K562 (cell line): ENCODE measurements around the gene SLC35G2. TPM values are rescaled to one million over a fixed set of nuclear protein-coding genes. Genes with fewer than 3 reads are reported as not detected.

ENCODE experiments used
- ATAC-seq: fragments of 200-7000 bp; cut with Tn5 transposase; 3 replicates; pipeline ENCODE4 v1.9.1; 2020; ENCODE audit warnings: moderate library complexity
- BruUV-seq: library from RNA; stranded (reverse); fragments of 400-500 nt; replicated peaks from 2 replicates; lab custom pipeline; 2021; lab: Mats Ljungman, UMichigan
- CTCF ChIA-PET: fragments of 300-600 bp; formaldehyde crosslinking; extraction: SDS; loops from one replicate; lab custom pipeline; 2021; ENCODE audit warnings: low intra/inter-chr PET ratio; lab: Yijun Ruan, JAX
- POLR2A ChIA-PET: fragments of 300-600, 350-650 bp; sonication (Branson Sonifier 250); formaldehyde crosslinking; extraction: SDS; loops from one replicate; lab custom pipeline; 2021; ENCODE audit warnings: antibody characterized with exemption, inconsistent platforms; lab: Yijun Ruan, JAX
- DNase-seq, 4 experiments: peaks; one replicate each; pipeline versions ENCODE4 v3.0.0 to v3.0.0-alpha.2; 2011 to 2018; ENCODE audit warnings: low spot score in 3 of 4, mixed read lengths in 3 of 4; ENCODE audit errors: extremely low read depth in 1 of 4
- FAIRE-seq: peaks from 2 replicates; lab custom pipeline; 2011; peaks lifted over from hg19 to GRCh38; lab: Jason Lieb, UNC
- H2AFZ ChIP-seq: 2 replicates; pipeline ENCODE4 v1.6.0; 2011; ENCODE audit warnings: low read depth, low read length, control low read depth, inconsistent platforms
- H3K27ac ChIP-seq: fragments of 200-600 bp; 3 replicates; pipeline ENCODE4 v1.8.0; 2011; ENCODE audit warnings: low read depth, mild to moderate bottlenecking, control low read depth, inconsistent platforms, low read length, moderate library complexity, mixed read lengths; ENCODE audit errors: extremely low read depth
- H3K27me3 ChIP-seq, 2 experiments: fragments of 300-600 bp in 1 of 2; 2 replicates in 1 of 2; 3 replicates in 1 of 2; pipeline versions ENCODE4 v1.6.0 to v1.8.0; 2011; ENCODE audit warnings: inconsistent platforms in 2 of 2, low read length in 2 of 2, mild to moderate bottlenecking in 1 of 2, mixed read lengths in 1 of 2, moderate library complexity in 1 of 2; ENCODE audit not compliant: control insufficient read depth in 2 of 2, insufficient read depth in 2 of 2
- H3K36me3 ChIP-seq: fragments of 300-600 bp; 3 replicates; pipeline ENCODE4 v1.8.0; 2011; ENCODE audit warnings: mild to moderate bottlenecking, low read length, inconsistent platforms; ENCODE audit not compliant: control insufficient read depth, insufficient read depth
- H3K4me1 ChIP-seq, 2 experiments: fragments of 200-600 bp in 1 of 2; replicated peaks in 1 of 2; 2 replicates in 1 of 2; 3 replicates in 1 of 2; pipeline versions ENCODE4 v1.5.1 to v1.8.0; 2011; ENCODE audit warnings: inconsistent platforms in 2 of 2, low read length in 2 of 2, mild to moderate bottlenecking in 1 of 2, mixed read lengths in 1 of 2, moderate library complexity in 1 of 2; ENCODE audit not compliant: control insufficient read depth in 2 of 2, insufficient read depth in 2 of 2
- H3K4me2 ChIP-seq: 2 replicates; pipeline ENCODE4 v1.6.1; 2011; ENCODE audit warnings: low read length, control low read depth, inconsistent platforms, mixed read lengths; ENCODE audit not compliant: insufficient read depth
- H3K4me3 ChIP-seq: fragments of 200-600 bp; sonication (generic), shearing (Covaris generic); 2 replicates; pipeline ENCODE4 v1.5.1; 2016; ENCODE audit warnings: control low read depth, inconsistent platforms
- H3K79me2 ChIP-seq: fragments of 200-600 bp; 3 replicates; pipeline ENCODE4 v1.8.0; 2011; ENCODE audit warnings: low read length, inconsistent platforms; ENCODE audit not compliant: control insufficient read depth, insufficient read depth
- H3K9ac ChIP-seq, 2 experiments: 2 replicates each; pipeline versions ENCODE4 v1.6.0 to v1.6.1; 2011; ENCODE audit warnings: low read depth in 2 of 2, low read length in 2 of 2, control low read depth in 1 of 2, inconsistent platforms in 1 of 2, mild to moderate bottlenecking in 1 of 2, mixed read lengths in 1 of 2; ENCODE audit not compliant: insufficient read depth in 1 of 2
- H3K9me1 ChIP-seq: one replicate; pipeline ENCODE4 v1.6.0; 2011; ENCODE audit warnings: inconsistent platforms, mild to moderate bottlenecking, low read length, moderate library complexity; ENCODE audit not compliant: control insufficient read depth, insufficient read depth
- H3K9me3 ChIP-seq: replicated peaks from 2 replicates; pipeline ENCODE4 v1.5.1; 2011; ENCODE audit warnings: low read depth, low read length, inconsistent platforms; ENCODE audit not compliant: control insufficient read depth, insufficient read depth
- H4K20me1 ChIP-seq: replicated peaks from 2 replicates; pipeline ENCODE4 v1.6.1; 2011; ENCODE audit warnings: low read length, inconsistent platforms, mixed read lengths; ENCODE audit not compliant: control insufficient read depth, insufficient read depth
- ATF7 ChIP-seq: fragments of 450-650 bp; IDR thresholded peaks from 2 replicates; pipeline ENCODE4 v1.7.1; 2014; ENCODE audit warnings: mild to moderate bottlenecking, moderate library complexity
- CHD7 ChIP-seq: fragments of 200-600 bp; sonication (generic); IDR thresholded peaks from one replicate; pipeline ENCODE4 v1.6.1; 2012; ENCODE audit warnings: mild to moderate bottlenecking, low read depth, low read length, inconsistent platforms
- COPS2 ChIP-seq: fragments of 450-650 bp; conservative IDR thresholded peaks from 2 replicates; pipeline ENCODE4 v1.6.1; 2016; ENCODE audit warnings: mild to moderate bottlenecking, moderate library complexity
- ETV1 ChIP-seq: fragments of 450-650 bp; conservative IDR thresholded peaks from 2 replicates; pipeline ENCODE4 v1.6.1; 2016; ENCODE audit warnings: missing genetic modification characterization, control low read depth, low read depth, missing compliant biosample characterization
- HMG20B ChIP-seq: fragments of 250-450 bp; sonication (Bioruptor Pico); IDR thresholded peaks from 2 replicates; pipeline ENCODE4 v1.5.0; 2021; ENCODE audit warnings: mild to moderate bottlenecking
- POU5F1 ChIP-seq: fragments of 150-350 bp; IDR thresholded peaks from 2 replicates; pipeline ENCODE4 v1.6.1; 2014; ENCODE audit warnings: borderline replicate concordance, low read length, low read depth, mild to moderate bottlenecking; ENCODE audit not compliant: partially characterized antibody
- SIN3A ChIP-seq, 2 experiments: fragments of 150-350 bp in 1 of 2; IDR thresholded peaks; 2 replicates each; pipeline ENCODE4 v1.6.1; 2011 to 2016; ENCODE audit warnings: borderline replicate concordance in 2 of 2, low read depth in 2 of 2, low read length in 2 of 2, mild to moderate bottlenecking in 2 of 2, moderate library complexity in 2 of 2; ENCODE audit not compliant: control insufficient read depth in 1 of 2
- UBTF ChIP-seq, 2 experiments: IDR thresholded peaks; 2 replicates each; pipeline ENCODE4 v1.6.1; 2012; ENCODE audit warnings: improper control_type of control experiment in 2 of 2, low read depth in 2 of 2, low read length in 2 of 2, borderline replicate concordance in 1 of 2
- ZNF316 ChIP-seq: fragments of 450-650 bp; IDR thresholded peaks from 2 replicates; pipeline ENCODE4 v1.6.1; 2016
- WGBS: fragments of 100-300 bp; shearing (Covaris generic); methylation state at CpG from one replicate; pipeline ENCODE4 v1.1.6; 2016; ENCODE audit warnings: low coverage, mixed read lengths; ENCODE audit not compliant: insufficient coverage; ENCODE audit errors: missing lambda C conversion rate; 5-methylcytosine and 5-hydroxymethylcytosine counted together
- in situ Hi-C: fragments of 300-500 bp; cut with MboI; formaldehyde crosslinking; loops from 4 replicates; pipeline ENCODE4 v1.15.0; 2018; ENCODE audit warnings: inconsistent platforms, mixed read lengths
- intact Hi-C: fragments of 100-400 bp; cut with micrococcal nuclease; formaldehyde crosslinking; loops from 2 replicates; pipeline ENCODE4 v1.14.2; 2022
- polyA plus RNA-seq, 8 experiments: library from polyadenylated mRNA; depleted of rRNA in 4 of 8; stranded (reverse) in 5 of 8; unstranded in 3 of 8; fragments of >200 nt; fragmentation: Nextera tagmentation in 2 of 8; fragmentation: Illumina TruSeq in 1 of 8; extraction: Ambion mirVana in 2 of 8; extraction: Trizol in 1 of 8; gene quantifications; 2 replicates each; pipeline versions ENCODE4 v1.2.1 to v1.2.3, GENCODE V29; 2011 to 2014; ENCODE audit warnings: inconsistent platforms in 1 of 8, missing spikeins in 1 of 8
- total RNA-seq, 7 experiments: library from RNA; depleted of rRNA in 6 of 7; stranded (reverse); fragments of >200 nt in 6 of 7; fragmentation: Illumina TruSeq in 2 of 7; extraction: Trizol in 2 of 7; gene quantifications; 2 replicates each; pipeline versions ENCODE4 v1.2.1 to v1.2.3, GENCODE V29; 2011 to 2021; ENCODE audit warnings: low replicate concordance in 1 of 7

SLC35G2 gene
- total and polyA plus RNA-seq, 9 of the 15 experiments (the other 6 are each of a cell fraction or from before 2014, with no cell fraction given): 2.6 to 5.9 (median 3.2) TPM

- no peak overlapping the region for H3K9ac ChIP-seq
- H3K36me3 ChIP-seq: no peaks in the 10 kb centered on the region
- 8% methylated on average over 1 of the region's 1 CpG for WGBS
- ATAC-seq: no peak
- no peak overlapping the region for H3K27ac ChIP-seq
- H3K9me1 ChIP-seq: no peaks in the 10 kb centered on the region
- peaks cover 0 to 7% of the 10 kb centered on the region in 2 experiments; a peak in 1 of 5 replicates for H3K4me1 ChIP-seq
- no peak overlapping the region for H2AFZ ChIP-seq
- FAIRE-seq: no peak
- POLR2A ChIA-PET: interaction anchor here (0.6 to 1.3 kb wide), 3 partner anchors 8 to 390 kb away, joined by 3 to 5 read pairs (median 3); partner anchors contain the start of gene NCK1
- in situ Hi-C loops (no loop called here), intact Hi-C loops (no loop called here)
- H3K27me3 ChIP-seq: no peaks in the 10 kb centered on the region
- H3K4me3 ChIP-seq: no peak overlapping the region
- CTCF ChIA-PET: no interaction called here
- DNase-seq: no peak
- BruUV-seq: no TSS peak
- no peaks in the 10 kb centered on the region for H4K20me1 ChIP-seq
- H3K79me2 ChIP-seq: no peaks in the 10 kb centered on the region; the same call in 2 of the 3 replicates
- H3K9me3 ChIP-seq: no peaks in the 10 kb centered on the region
- no peak overlapping the region for H3K4me2 ChIP-seq
- TF ChIP-seq ETV1 (no peak), SIN3A (IDR thresholded peaks at IDR 0.05; ENCODE audit: borderline replicate concordance in 2 of 2, control insufficient read depth in 1 of 2, low read depth in 2 of 2, low read length in 2 of 2) (no peak), ZNF316 (no peak), HMG20B (CRISPR knock-in tag) (no peak), COPS2 (no peak), CHD7 (no peak), ATF7 (no peak), UBTF (IDR thresholded peaks at IDR 0.05; ENCODE audit: borderline replicate concordance in 1 of 2, low read depth in 2 of 2, low read length in 2 of 2) (no peak), POU5F1 (no peak)
Observed at GRCh38 chr3:136831461-136831860, 12.5 kb downstream of the SLC35G2 start.
